Measurements from ENCODE around the gene ABCF1. TPM values are rescaled to one million over a fixed set of nuclear protein-coding genes. Genes with fewer than 3 reads are reported as not detected.
A peak's percentile ranks its signal among the peaks of the same experiment; 100 is the strongest.

Gene ABCF1
- total RNA-seq, 1 donor from 2014 or later: 57.2 TPM

- H3K36me3 Mint-ChIP-seq (ENCODE audit: low read depth, unreplicated experiment): peaks cover 34% of the 10 kb centered on the region
- no peaks in the 10 kb centered on the region for H3K9me3 Mint-ChIP-seq (ENCODE audit: unreplicated experiment)
- no peak for TF ChIP-seq CTCF (IDR thresholded peaks at IDR 0.05; ENCODE audit: unreplicated experiment)
- DNase-seq (ENCODE audit: low spot score): no peak
- H3K4me1 Mint-ChIP-seq (ENCODE audit: unreplicated experiment): peaks cover 39% of the 10 kb centered on the region
- H3K27ac Mint-ChIP-seq (ENCODE audit: unreplicated experiment): peak overlapping the region; percentile 100
- peak overlapping the region; percentile 99 for H3K4me3 Mint-ChIP-seq (ENCODE audit: unreplicated experiment)
- peaks cover 20% of the 10 kb centered on the region for H3K27me3 Mint-ChIP-seq (ENCODE audit: unreplicated experiment)
These were observed 47.1 kb downstream of the ABCF1 start for GRCh38 chr6:30618270-30618797.

- Mint-ChIP-seq H3K9me3 (ENCODE audit: unreplicated experiment) (no peaks in the 10 kb centered on the region), H3K36me3 (ENCODE audit: low read depth, unreplicated experiment) (peaks cover 34% of the 10 kb centered on the region), H3K27ac (ENCODE audit: unreplicated experiment) (peak overlapping the region; percentile 44), H3K27me3 (ENCODE audit: unreplicated experiment) (peaks cover 20% of the 10 kb centered on the region), H3K4me1 (ENCODE audit: unreplicated experiment) (peaks cover 31% of the 10 kb centered on the region), H3K4me3 (ENCODE audit: unreplicated experiment) (peak overlapping the region; percentile 99)
- no peak for TF ChIP-seq CTCF (IDR thresholded peaks at IDR 0.05; ENCODE audit: unreplicated experiment)
- no peak for DNase-seq (ENCODE audit: low spot score)
These were observed 48.3 kb downstream of the ABCF1 start for GRCh38 chr6:30619561-30619960.

GRCh38 chr6:30625511-30625910, 54.3 kb downstream of the ABCF1 start:
- Mint-ChIP-seq H3K27ac (ENCODE audit: unreplicated experiment) (peak overlapping the region; percentile 10), H3K36me3 (ENCODE audit: low read depth, unreplicated experiment) (peaks cover 16% of the 10 kb centered on the region), H3K4me3 (ENCODE audit: unreplicated experiment) (no peak overlapping the region)

GRCh38 chr6:30626484-30627366, 55.5 kb downstream of the ABCF1 start, which contains the start of gene ATAT1:
Gene ATAT1 (plus strand): TSS chr6:30626874.
- H3K36me3 Mint-ChIP-seq (ENCODE audit: low read depth, unreplicated experiment): peaks cover 23% of the 10 kb centered on the region
- H3K27me3 Mint-ChIP-seq (ENCODE audit: unreplicated experiment): peaks cover 12% of the 10 kb centered on the region
- no peaks in the 10 kb centered on the region for H3K9me3 Mint-ChIP-seq (ENCODE audit: unreplicated experiment)
- TF ChIP-seq CTCF (IDR thresholded peaks at IDR 0.05; ENCODE audit: unreplicated experiment): peak; percentile 25
- peak; percentile 76 for DNase-seq (ENCODE audit: low spot score)
- H3K4me3 Mint-ChIP-seq (ENCODE audit: unreplicated experiment): peak within 1 kb of the TSS; percentile 92
- peaks cover 27% of the 10 kb centered on the region for H3K4me1 Mint-ChIP-seq (ENCODE audit: unreplicated experiment)
- peak within 1 kb of the TSS; percentile 97 for H3K27ac Mint-ChIP-seq (ENCODE audit: unreplicated experiment)

More at GRCh38 chr6:30625511-30625910, 54.3 kb downstream of the ABCF1 start:
- Mint-ChIP-seq H3K4me1 (ENCODE audit: unreplicated experiment) (peaks cover 27% of the 10 kb centered on the region), H3K27me3 (ENCODE audit: unreplicated experiment) (peaks cover 8% of the 10 kb centered on the region), H3K9me3 (ENCODE audit: unreplicated experiment) (no peaks in the 10 kb centered on the region)
- no peak for TF ChIP-seq CTCF (IDR thresholded peaks at IDR 0.05; ENCODE audit: unreplicated experiment)
- DNase-seq (ENCODE audit: low spot score): no peak

GRCh38 chr6:30635834-30636233, 64.6 kb downstream of the ABCF1 start:
- H3K36me3 Mint-ChIP-seq (ENCODE audit: low read depth, unreplicated experiment): peaks cover 35% of the 10 kb centered on the region
- peaks cover 10% of the 10 kb centered on the region for H3K4me1 Mint-ChIP-seq (ENCODE audit: unreplicated experiment)
- no peaks in the 10 kb centered on the region for H3K9me3 Mint-ChIP-seq (ENCODE audit: unreplicated experiment)
- no peak for TF ChIP-seq CTCF (IDR thresholded peaks at IDR 0.05; ENCODE audit: unreplicated experiment)
- peaks cover 5% of the 10 kb centered on the region for H3K27me3 Mint-ChIP-seq (ENCODE audit: unreplicated experiment)
- no peak for DNase-seq (ENCODE audit: low spot score)
- H3K27ac Mint-ChIP-seq (ENCODE audit: unreplicated experiment): peak overlapping the region; percentile 7
- peak overlapping the region; percentile 6 for H3K4me3 Mint-ChIP-seq (ENCODE audit: unreplicated experiment)

Measured in endothelial cell (in vitro differentiated cells).